ENCODE measurements around the gene PIK3C2G. TPM values are rescaled to one million over a fixed set of nuclear protein-coding genes. Genes with fewer than 3 reads are reported as not detected.

The PIK3C2G gene
- total and polyA plus RNA-seq, 4 donors: 4.9 to 40.1 (median 19.4) TPM

- no peak for DNase-seq (ENCODE audit: low spot score)
- WGBS: 86% methylated on average over 3 of the region's 3 CpGs
- Histone ChIP-seq H3K4me1 (ENCODE audit: control insufficient read depth in 4 of 4, insufficient read depth in 4 of 4, low read length in 3 of 4) (no peaks in the 10 kb centered on the region), H3K27me3 (ENCODE audit: control insufficient read depth in 4 of 4, insufficient read depth in 4 of 4, low read length in 3 of 4) (no peaks in the 10 kb centered on the region), H3K9ac (ENCODE audit: low read depth in 1 of 2, low read length in 2 of 2) (no peak overlapping the region), H3K9me3 (ENCODE audit: control insufficient read depth in 4 of 4, low read length in 3 of 4) (no peaks in the 10 kb centered on the region), H3K4me3 (ENCODE audit: low read depth in 1 of 3, low read length in 3 of 3) (no peak overlapping the region), H3K27ac (ENCODE audit: low read depth in 1 of 2, low read length in 2 of 2) (no peak overlapping the region), H3K36me3 (ENCODE audit: control insufficient read depth in 4 of 4, insufficient read depth in 3 of 4, low read depth in 1 of 4, low read length in 3 of 4) (peaks cover 0 to 7% (median 3%) of the 10 kb centered on the region in 4 donors)
- TF ChIP-seq MAX (IDR thresholded peaks at IDR 0.05) (no peak), HNF4A (conservative IDR thresholded peaks at IDR 0.05) (no peak), YY1 (IDR thresholded peaks at IDR 0.05) (no peak), ATF3 (IDR thresholded peaks at IDR 0.05) (no peak), RXRA (IDR thresholded peaks at IDR 0.05) (no peak), JUND (IDR thresholded peaks at IDR 0.05) (no peak), NR2F2 (IDR thresholded peaks at IDR 0.05) (no peak), TAF1 (conservative IDR thresholded peaks at IDR 0.05) (no peak), HNF4G (IDR thresholded peaks at IDR 0.05) (no peak), REST (IDR thresholded peaks at IDR 0.05) (no peak), SP1 (IDR thresholded peaks at IDR 0.05) (no peak), ZBTB33 (IDR thresholded peaks at IDR 0.05) (no peak), EGR1 (IDR thresholded peaks at IDR 0.05; ENCODE audit: low read depth in 2 of 2) (no peak), FOXA1 (IDR thresholded peaks at IDR 0.05) (no peak), CTCF (IDR thresholded peaks at IDR 0.05; ENCODE audit: low read depth, low read length, missing input control) (no peak), GABPA (IDR thresholded peaks at IDR 0.05 in 1 of 2, conservative IDR thresholded peaks at IDR 0.05 in 1 of 2) (no peak), FOXA2 (IDR thresholded peaks at IDR 0.05) (no peak), RAD21 (IDR thresholded peaks at IDR 0.05) (no peak)
Observed at GRCh38 chr12:18427520-18427919, 166.2 kb downstream of the PIK3C2G start.
